Activated T-helper 1 cell treated with anti-CD3 and anti-CD28 coated beads, Interleukin-12 subunit alpha, Interleukin-12 subunit beta, Interleukin-2, Interleukin-4 antibody, amounts not matched to agents 30 ng/mL and 10 ng/mL and 1 ng/mL, durations not matched to agents 14 hours and 24 hours and 36 hours (primary cell): ENCODE measurements around the gene PKNOX2. TPM values are rescaled to one million over a fixed set of nuclear protein-coding genes. Genes with fewer than 3 reads are reported as not detected.

ENCODE experiments used
- DNase-seq: peaks from one replicate; pipeline ENCODE4 v3.0.0; 2021; ENCODE audit warnings: low spot score
- H3K27ac Mint-ChIP-seq: one replicate; pipeline ENCODE4 v1.8.0; 2021; ENCODE audit warnings: mild to moderate bottlenecking, mixed read lengths
- H3K27me3 Mint-ChIP-seq: one replicate; pipeline ENCODE4 v1.8.0; 2022; ENCODE audit warnings: mild to moderate bottlenecking, moderate library complexity, mixed read lengths; ENCODE audit not compliant: insufficient read depth
- H3K36me3 Mint-ChIP-seq: one replicate; pipeline ENCODE4 v1.8.0; 2021; ENCODE audit warnings: low read depth, mixed read lengths
- H3K4me1 Mint-ChIP-seq: one replicate; pipeline ENCODE4 v1.8.0; 2021; ENCODE audit warnings: low read depth, mixed read lengths
- H3K4me3 Mint-ChIP-seq: one replicate; pipeline ENCODE4 v1.8.0; 2021; ENCODE audit warnings: mild to moderate bottlenecking, moderate library complexity, mixed read lengths
- H3K9me3 Mint-ChIP-seq: one replicate; pipeline ENCODE4 v1.8.0; 2021; ENCODE audit warnings: mixed read lengths
- intact Hi-C: fragments of 100-400 bp; cut with micrococcal nuclease; formaldehyde crosslinking; loops from one replicate; pipeline ENCODE4 v1.15.1; 2024
- total RNA-seq: library from RNA; stranded (reverse); gene quantifications from 2 replicates; pipeline ENCODE4 v1.2.3, GENCODE V29; 2022

PKNOX2 gene
- total RNA-seq, 1 donor from 2014 or later = not detected

DNA sequence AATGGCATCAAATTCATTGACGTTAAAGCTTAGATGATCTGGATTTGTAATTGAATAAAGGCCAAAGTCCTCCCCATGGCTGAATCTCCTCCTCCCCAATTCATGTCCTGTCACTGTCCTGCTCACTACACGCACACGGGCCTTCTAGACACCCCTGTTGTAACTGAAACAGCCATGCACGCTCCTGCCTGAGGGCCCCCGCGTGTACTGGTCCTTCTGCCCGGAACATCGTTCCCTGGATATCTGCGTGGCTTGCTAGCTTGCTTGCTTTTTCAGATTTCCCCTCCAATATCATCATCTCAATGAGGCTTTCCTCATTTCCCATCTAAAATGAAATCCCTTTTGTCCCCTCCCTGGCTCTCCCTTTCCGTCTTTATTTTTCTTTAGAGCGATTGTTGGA lies 15.3 kb downstream of the PKNOX2 start:
- intact Hi-C loops = no loop called here
- H3K9me3 Mint-ChIP-seq = no peaks in the 10 kb centered on the region
- H3K27ac Mint-ChIP-seq = no peak overlapping the region
- DNase-seq = no peak
- H3K36me3 Mint-ChIP-seq = no peaks in the 10 kb centered on the region
- H3K4me1 Mint-ChIP-seq = no peaks in the 10 kb centered on the region
- no peak overlapping the region for H3K4me3 Mint-ChIP-seq
- peaks cover 21% of the 10 kb centered on the region for H3K27me3 Mint-ChIP-seq

DNA sequence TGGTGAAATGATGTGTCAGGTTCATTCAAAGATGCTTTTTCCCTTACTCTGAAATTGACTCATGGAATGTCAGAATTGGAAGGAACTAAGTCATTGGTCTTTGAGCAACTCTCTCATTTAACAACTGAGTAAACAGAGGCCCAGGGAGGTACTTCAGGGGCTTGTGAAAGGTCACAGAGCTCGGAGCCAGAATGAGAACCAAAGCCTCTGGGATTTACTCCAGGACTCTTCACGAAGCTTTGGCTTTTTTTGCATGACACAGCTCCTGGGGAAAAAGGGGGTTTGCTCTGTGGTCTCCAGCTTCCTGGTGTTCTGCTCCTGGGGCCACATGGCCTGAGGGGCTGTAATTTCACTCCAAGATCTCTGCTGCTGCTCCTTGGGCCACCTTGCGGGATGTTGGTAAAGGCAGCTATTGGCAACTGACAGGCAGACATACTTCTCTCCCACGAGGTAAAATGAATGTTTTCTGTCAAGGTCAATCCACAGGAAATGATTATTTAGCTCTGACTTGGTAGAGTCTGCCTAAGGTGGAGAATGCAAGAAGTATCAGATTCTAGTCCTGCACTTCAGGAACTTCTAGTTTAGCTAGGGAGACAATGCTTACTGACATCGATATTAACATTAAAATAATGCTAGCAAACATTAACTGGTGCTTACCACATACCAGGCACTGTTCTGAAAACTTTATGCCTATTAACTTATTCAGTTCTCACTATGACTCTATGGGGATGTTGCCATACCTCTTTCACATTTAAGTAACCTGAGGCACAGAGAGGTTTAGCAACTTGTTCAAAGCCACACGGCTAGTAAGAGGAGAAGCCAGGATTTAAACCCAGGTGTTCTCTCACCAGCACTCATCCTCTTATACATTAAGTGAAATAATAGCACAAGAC lies 16.1 kb downstream of the PKNOX2 start:
- no peak for DNase-seq
- no peaks in the 10 kb centered on the region for H3K9me3 Mint-ChIP-seq
- H3K27ac Mint-ChIP-seq = no peak overlapping the region
- no peaks in the 10 kb centered on the region for H3K36me3 Mint-ChIP-seq
- intact Hi-C loops = no loop called here
- no peak overlapping the region for H3K4me3 Mint-ChIP-seq
- no peaks in the 10 kb centered on the region for H3K4me1 Mint-ChIP-seq
- peaks cover 17% of the 10 kb centered on the region for H3K27me3 Mint-ChIP-seq

DNA sequence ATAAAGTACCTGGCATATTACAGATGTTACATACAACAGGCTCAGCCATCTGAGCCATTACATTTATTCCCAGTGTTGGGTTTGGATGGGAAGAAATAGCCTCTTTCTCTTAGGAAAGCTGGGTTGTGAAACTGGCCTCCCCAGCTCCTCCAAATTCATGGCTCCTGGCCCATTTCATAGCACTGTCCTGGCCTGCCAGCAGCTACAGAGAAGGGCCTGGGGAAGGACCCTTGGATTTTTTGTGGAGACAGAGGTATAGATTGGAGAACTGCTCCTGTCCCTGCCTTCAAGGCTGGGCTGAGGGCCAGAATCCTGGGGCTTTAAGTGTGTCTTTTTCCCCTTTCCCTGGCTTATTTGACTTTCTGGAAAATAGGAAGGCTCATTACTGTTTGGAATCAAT lies 18.0 kb downstream of the PKNOX2 start:
- H3K27me3 Mint-ChIP-seq = peaks cover 10% of the 10 kb centered on the region
- intact Hi-C loops = no loop called here

DNA sequence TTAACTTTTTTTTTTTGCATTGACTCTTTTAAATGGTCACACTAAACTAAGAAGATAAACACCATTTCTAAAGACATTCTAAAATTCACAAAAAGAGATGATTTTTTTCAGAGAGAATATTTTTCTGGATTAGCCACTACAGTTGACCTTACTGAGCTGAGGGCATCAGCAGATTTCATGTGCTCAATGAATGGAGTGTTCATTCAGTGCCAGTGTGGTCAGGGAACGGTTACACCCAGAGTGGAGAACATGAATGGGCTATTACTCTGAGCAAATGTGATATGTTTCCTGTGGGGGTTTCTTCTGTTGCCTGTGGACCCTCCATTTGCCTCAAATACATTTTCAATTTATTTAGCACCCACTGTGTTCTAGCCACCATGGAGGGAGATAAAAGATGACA lies 19.1 kb downstream of the PKNOX2 start:
- Mint-ChIP-seq H3K27me3 (peaks cover 13% of the 10 kb centered on the region), H3K27ac (no peak overlapping the region), H3K4me3 (no peak overlapping the region), H3K9me3 (no peaks in the 10 kb centered on the region), H3K4me1 (no peaks in the 10 kb centered on the region), H3K36me3 (no peaks in the 10 kb centered on the region)
- DNase-seq = no peak
- intact Hi-C loops = no loop called here

More for the DNA sequence above, 18.0 kb downstream of the PKNOX2 start:
- no peak for DNase-seq
- Mint-ChIP-seq H3K36me3 (no peaks in the 10 kb centered on the region), H3K4me1 (no peaks in the 10 kb centered on the region), H3K9me3 (no peaks in the 10 kb centered on the region), H3K4me3 (no peak overlapping the region), H3K27ac (no peak overlapping the region)

DNA sequence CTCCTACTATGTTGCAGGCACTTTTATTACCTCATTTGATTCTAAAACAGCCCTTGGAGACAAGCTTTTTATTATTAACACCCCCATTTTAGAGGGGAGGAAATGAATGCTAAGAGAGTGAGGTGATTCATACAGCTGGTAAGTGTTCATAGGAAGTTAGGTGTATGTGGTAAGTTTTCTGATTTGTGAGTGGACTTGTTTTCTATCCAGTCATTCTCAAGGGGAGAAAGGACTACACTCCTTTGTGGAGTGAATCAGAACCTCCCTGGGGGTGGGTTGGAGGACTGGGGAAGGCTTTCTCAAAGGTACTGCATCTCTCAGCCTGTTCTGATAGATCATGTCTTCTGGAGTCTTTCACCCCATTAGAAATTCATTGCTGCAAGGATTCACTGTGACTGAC lies 23.5 kb downstream of the PKNOX2 start:
- intact Hi-C loops = no loop called here
- DNase-seq = no peak
- no peak overlapping the region for H3K27ac Mint-ChIP-seq

DNA sequence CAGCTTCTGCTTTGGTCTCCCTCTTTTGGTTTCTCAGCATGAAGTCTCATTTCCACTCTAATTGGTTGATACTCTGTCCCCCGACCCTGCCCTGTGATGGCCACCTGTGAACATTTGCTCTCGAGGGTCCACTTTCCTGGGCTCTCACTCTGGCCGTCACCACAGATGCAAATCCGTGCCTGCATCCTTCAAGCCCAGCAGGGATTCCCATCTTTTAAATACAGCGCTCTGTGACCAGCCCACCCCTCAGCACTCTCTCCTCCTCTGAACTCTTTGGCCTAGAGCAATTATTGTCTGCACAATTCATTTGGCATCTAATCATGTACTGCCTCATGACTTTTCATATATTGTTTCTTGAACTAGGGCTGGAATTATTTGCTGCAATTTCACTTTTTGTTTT lies 26.0 kb downstream of the PKNOX2 start:
- no peaks in the 10 kb centered on the region for H3K9me3 Mint-ChIP-seq
- H3K4me1 Mint-ChIP-seq = no peaks in the 10 kb centered on the region
- peaks cover 21% of the 10 kb centered on the region for H3K27me3 Mint-ChIP-seq
- intact Hi-C loops = no loop called here
- H3K36me3 Mint-ChIP-seq = no peaks in the 10 kb centered on the region
- H3K4me3 Mint-ChIP-seq = no peak overlapping the region
- H3K27ac Mint-ChIP-seq = no peak overlapping the region
- no peak for DNase-seq

More for the DNA sequence above, 23.5 kb downstream of the PKNOX2 start:
- Mint-ChIP-seq H3K27me3 (peaks cover 21% of the 10 kb centered on the region), H3K9me3 (no peaks in the 10 kb centered on the region), H3K36me3 (no peaks in the 10 kb centered on the region), H3K4me3 (no peak overlapping the region), H3K4me1 (no peaks in the 10 kb centered on the region)

DNA sequence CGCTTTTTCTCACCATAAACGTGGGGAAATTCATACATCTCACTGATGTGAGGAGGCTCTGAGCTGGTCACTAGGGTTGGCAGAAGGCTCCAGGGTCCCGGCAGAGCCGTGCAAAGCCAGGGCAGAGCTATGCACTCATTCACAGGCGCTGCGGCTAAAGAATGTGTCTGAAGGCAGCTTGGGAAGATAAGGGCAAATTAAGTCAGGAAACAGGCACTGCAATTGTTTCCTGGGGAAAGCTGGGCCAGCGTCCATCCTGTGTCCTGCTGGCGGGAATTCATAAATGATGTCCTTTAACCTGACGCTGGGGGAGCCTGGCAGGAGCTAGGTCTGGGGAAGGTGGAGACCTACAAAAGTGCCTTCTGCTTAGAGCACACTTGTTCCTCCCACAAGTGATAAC lies 27.6 kb downstream of the PKNOX2 start:
- Mint-ChIP-seq H3K4me1 (no peaks in the 10 kb centered on the region), H3K9me3 (no peaks in the 10 kb centered on the region), H3K4me3 (no peak overlapping the region), H3K27me3 (peaks cover 16% of the 10 kb centered on the region), H3K36me3 (no peaks in the 10 kb centered on the region), H3K27ac (no peak overlapping the region)
- intact Hi-C loops = no loop called here
- no peak for DNase-seq

DNA sequence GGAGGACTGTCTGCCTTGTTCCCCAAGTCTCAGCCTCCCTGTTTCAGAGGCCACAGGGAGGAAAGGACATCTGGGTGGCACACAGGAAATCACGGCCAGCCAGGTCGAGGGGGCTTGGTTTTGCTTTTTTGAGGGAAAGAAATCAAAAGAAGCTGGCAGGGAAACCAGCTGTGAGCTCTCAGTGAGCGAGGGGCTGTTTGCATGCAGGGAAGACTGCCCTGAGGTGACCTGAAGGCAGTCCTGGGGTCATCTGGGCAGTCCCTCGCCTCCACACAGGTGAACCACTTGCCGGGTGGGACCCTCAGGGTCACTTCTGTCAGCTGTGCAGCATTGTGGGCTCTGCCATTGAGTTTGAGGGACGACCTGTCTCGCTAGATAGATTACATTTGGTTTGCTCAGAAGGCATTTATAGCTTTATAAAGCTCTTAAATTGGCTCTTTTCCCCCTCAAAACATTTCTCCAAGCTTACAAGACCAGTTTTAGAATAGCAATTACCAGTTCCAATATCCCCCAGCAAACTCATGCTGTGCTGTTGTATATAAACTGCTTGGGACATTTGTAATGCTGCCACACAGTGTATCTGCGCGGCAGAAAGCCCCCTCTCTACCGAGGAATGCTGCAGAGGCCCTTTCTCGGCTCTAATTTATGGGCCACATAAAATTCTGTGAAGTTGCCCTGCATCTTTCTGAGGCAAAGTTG lies 28.3 kb downstream of the PKNOX2 start:
- Mint-ChIP-seq H3K27me3 (peaks cover 15% of the 10 kb centered on the region), H3K36me3 (no peaks in the 10 kb centered on the region), H3K4me3 (no peak overlapping the region), H3K27ac (no peak overlapping the region), H3K9me3 (no peaks in the 10 kb centered on the region), H3K4me1 (no peaks in the 10 kb centered on the region)
- intact Hi-C loops = no loop called here
- no peak for DNase-seq

DNA sequence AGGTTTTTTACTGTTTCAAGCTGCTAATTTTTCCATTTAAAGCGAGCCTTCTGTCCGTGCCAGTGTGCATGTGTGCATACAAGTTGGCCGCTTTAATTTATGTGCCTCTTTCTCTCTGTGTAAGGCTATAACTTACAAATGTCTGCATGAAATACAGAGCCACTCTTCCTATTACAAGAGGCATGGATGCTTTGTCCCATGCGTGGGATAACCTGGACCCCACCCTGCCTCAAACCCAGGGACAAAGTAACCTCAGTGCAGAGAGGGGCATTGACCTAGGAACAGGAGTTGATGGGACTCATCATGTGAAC lies 28.8 kb downstream of the PKNOX2 start:
- Mint-ChIP-seq H3K27me3 (peaks cover 15% of the 10 kb centered on the region), H3K27ac (no peak overlapping the region), H3K4me1 (no peaks in the 10 kb centered on the region), H3K4me3 (no peak overlapping the region), H3K9me3 (no peaks in the 10 kb centered on the region), H3K36me3 (no peaks in the 10 kb centered on the region)
- intact Hi-C loops = no loop called here
- DNase-seq = no peak

DNA sequence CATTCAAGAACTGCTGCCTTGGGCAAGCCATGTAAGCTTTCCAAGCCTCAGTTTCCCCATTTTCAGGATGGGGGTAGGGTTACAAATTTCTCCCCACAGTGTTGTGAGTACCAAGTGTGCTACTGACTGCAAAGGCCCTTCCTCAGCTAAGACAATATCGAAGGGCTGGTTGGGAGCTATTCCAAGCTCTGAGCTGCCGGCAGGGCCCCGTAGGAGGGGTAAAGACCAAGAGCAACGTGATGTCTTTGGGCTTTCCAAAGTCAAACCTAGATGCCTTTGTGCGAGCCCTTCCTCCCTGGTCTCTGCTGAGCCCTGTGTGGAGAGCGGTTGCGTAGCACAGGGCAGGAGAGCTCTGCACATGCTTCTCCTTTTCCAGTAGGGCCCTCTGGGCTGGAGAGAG lies 29.3 kb downstream of the PKNOX2 start:
- intact Hi-C loops = no loop called here
- DNase-seq = no peak
- Mint-ChIP-seq H3K27me3 (peaks cover 14% of the 10 kb centered on the region), H3K36me3 (no peaks in the 10 kb centered on the region), H3K4me3 (no peak overlapping the region), H3K9me3 (no peaks in the 10 kb centered on the region), H3K4me1 (no peaks in the 10 kb centered on the region), H3K27ac (no peak overlapping the region)

DNA sequence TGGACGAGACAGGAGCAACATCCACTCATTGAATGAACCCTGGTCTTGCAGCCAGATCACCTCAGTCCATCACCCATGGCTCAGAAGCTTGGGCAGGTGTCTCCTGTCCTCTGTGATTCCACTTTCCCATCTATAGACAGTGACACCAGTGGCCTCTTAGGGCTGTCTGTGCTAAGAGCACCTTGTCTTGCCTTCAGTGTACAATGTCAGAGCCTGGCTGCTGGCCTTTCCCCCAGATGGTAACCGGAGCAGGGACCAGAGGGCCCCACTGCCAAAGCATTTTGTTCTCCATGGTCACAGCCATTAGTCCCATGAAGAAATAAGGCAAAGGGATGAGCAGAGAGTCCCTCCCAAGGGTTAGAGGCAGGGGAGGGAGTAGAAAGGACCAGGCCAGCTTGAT lies 35.4 kb downstream of the PKNOX2 start:
- H3K27me3 Mint-ChIP-seq = peaks cover 4% of the 10 kb centered on the region
- no peaks in the 10 kb centered on the region for H3K36me3 Mint-ChIP-seq
- no peaks in the 10 kb centered on the region for H3K4me1 Mint-ChIP-seq
- H3K27ac Mint-ChIP-seq = no peak overlapping the region
- intact Hi-C loops = no loop called here
- H3K9me3 Mint-ChIP-seq = no peaks in the 10 kb centered on the region
- H3K4me3 Mint-ChIP-seq = no peak overlapping the region
- DNase-seq = no peak

DNA sequence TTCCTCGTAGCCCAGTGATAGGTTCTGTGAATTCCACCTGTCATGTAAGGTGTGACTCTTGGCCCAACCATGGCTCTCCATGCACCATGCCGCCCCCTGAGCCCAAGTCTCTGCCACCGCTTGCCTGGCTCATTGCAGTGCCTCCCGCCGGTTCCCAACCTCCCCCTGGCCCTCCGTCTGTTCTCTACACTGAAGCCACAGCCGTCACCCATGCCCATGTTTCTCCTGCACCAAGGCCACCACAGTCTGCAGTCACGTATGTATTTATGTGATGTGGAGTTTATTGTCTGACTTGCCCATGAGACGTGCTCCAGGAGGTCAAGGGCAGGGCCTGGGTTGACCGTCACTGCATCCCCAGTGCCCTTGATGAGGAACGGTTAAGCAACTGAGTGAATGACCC lies 35.9 kb downstream of the PKNOX2 start:
- intact Hi-C loops = no loop called here
- no peak for DNase-seq
- Mint-ChIP-seq H3K9me3 (no peaks in the 10 kb centered on the region), H3K27ac (no peak overlapping the region), H3K27me3 (peaks cover 4% of the 10 kb centered on the region), H3K4me1 (no peaks in the 10 kb centered on the region), H3K4me3 (no peak overlapping the region), H3K36me3 (no peaks in the 10 kb centered on the region)

DNA sequence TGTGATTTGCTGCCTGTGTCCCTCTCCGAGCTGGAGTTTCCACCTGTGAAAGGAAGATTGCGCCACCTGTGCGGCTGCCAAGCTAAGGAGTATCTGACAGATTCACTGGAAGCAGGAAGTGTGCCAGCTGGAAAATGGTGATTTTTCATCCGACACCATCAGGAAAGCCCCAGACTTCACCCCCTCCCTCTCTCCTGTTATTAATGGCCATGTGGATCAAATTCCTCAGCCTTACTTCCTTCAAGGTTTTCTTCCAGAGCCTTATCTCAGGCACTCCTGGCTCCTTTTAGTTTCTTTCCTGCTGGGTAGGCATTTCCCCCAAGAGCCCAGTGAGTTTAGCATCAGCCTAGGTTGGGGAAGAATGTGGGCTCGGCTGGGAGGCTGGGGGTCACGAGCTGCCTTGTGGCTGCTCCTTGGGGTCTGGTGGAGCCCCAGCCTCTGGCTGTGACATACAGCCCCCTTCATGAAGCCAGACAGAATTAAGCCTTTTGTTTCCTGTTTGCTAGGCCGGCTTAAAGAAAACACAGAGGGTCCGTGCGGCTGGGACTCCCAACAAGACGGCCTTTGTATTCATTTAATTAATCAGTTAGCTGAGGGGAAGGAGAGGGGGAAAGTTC lies 37.1 kb downstream of the PKNOX2 start:
- no peak for DNase-seq
- intact Hi-C loops = no loop called here

More for the DNA sequence above, 37.1 kb downstream of the PKNOX2 start:
- H3K27me3 Mint-ChIP-seq = peaks cover 4% of the 10 kb centered on the region
- no peaks in the 10 kb centered on the region for H3K36me3 Mint-ChIP-seq
- H3K9me3 Mint-ChIP-seq = no peaks in the 10 kb centered on the region
- no peak overlapping the region for H3K4me3 Mint-ChIP-seq
- H3K4me1 Mint-ChIP-seq = no peaks in the 10 kb centered on the region
- H3K27ac Mint-ChIP-seq = no peak overlapping the region
